Stimulated activated CD4-positive, alpha-beta T cell treated with anti-CD3 and anti-CD28 coated beads, TNF-alpha, amount 100 ng/mL, for 24 hours (primary cell): ENCODE results near the gene CTU2.

Source experiments
- DNase-seq, 3 experiments: peaks; one replicate each; pipeline ENCODE4 v3.0.0-alpha.2; 2020; ENCODE audit warnings: low read depth in 3 of 3

The CTU2 gene

GRCh38 chr16:88743693-88744576 is 37.6 kb downstream of the CTU2 start:
- DNase-seq: peak; percentile 60 to 74 (median 63)

GRCh38 chr16:88744577-88745521 is 38.5 kb downstream of the CTU2 start:
- DNase-seq: no peak

- DNase-seq: no peak
These were observed 40.2 kb downstream of the CTU2 start for GRCh38 chr16:88746506-88746905.

GRCh38 chr16:88747588-88748301 is 41.4 kb downstream of the CTU2 start:
- DNase-seq: peak in 2 of 3 experiments; percentile 10 to 28

GRCh38 chr16:88748364-88748763 is 42.1 kb downstream of the CTU2 start:
- no peak for DNase-seq

GRCh38 chr16:88749358-88749757 is 43.1 kb downstream of the CTU2 start:
- no peak for DNase-seq

- DNase-seq: no peak
These were observed 44.6 kb downstream of the CTU2 start for GRCh38 chr16:88750854-88751253.

- no peak for DNase-seq
These were observed 46.2 kb downstream of the CTU2 start for GRCh38 chr16:88752386-88753002.

- DNase-seq: no peak
These were observed 46.9 kb downstream of the CTU2 start for GRCh38 chr16:88753191-88753590.

GRCh38 chr16:88753602-88754001 is 47.3 kb downstream of the CTU2 start:
- no peak for DNase-seq

- DNase-seq: no peak
These were observed 48.0 kb downstream of the CTU2 start for GRCh38 chr16:88754109-88754911.

- no peak for DNase-seq
These were observed 48.8 kb downstream of the CTU2 start for GRCh38 chr16:88754912-88755744.

- no peak for DNase-seq
These were observed 49.6 kb downstream of the CTU2 start for GRCh38 chr16:88755745-88756443.

GRCh38 chr16:88758227-88758943 is 52.1 kb downstream of the CTU2 start:
- no peak for DNase-seq

- no peak for DNase-seq
These were observed 52.6 kb downstream of the CTU2 start for GRCh38 chr16:88758944-88759244.

- peak in 2 of 3 experiments; percentile 19 to 38 for DNase-seq
These were observed 53.1 kb downstream of the CTU2 start for GRCh38 chr16:88759245-88759975.

GRCh38 chr16:88759976-88760350 is 53.7 kb downstream of the CTU2 start:
- DNase-seq: no peak
